ENCODE data around the gene RBM15. TPM values are rescaled to one million over a fixed set of nuclear protein-coding genes. Genes with fewer than 3 reads are reported as not detected.

The RBM15 gene
- total and polyA plus RNA-seq, 2 experiments from 2014 or later: 20.8 to 84.0 TPM

DNA sequence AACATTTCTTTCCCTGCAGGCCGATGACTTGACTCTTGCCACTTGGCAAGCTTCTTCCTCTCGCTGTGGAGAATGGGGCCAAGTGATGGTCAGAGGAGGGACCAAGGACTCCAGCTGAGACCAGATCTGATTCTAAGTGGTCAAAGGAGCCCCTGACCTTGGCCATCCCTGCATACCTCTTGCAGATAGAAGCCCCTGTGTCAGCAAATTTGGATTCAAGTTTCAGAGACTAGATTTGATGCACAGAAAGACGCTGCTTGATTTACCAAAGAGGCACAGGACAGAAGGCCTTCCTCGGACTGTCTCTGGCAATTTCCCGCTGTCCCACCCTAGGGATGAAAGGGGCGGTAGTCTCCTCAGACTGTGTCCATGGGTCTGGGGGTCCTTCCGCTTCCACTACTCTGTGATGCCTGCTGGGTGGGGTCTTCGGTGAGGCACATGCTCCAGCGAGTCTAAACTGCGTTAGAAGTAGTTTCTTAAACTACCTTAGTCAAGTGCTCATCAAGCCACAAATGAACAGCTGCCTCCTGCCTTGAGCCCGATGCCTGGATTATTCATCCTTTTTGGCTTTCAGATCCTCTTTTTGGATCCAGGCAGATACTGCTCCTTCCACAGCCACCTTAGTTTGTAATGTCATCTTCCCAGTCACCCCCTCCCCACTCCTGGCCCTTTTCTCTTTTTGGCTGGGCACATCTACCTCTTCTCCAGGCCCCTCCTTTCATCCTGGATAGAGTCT is 31.8 kb upstream of the RBM15 start:
- H4K20me1 ChIP-seq (replicated peaks; ENCODE audit: insufficient read depth): no peaks in the 10 kb centered on the region
- H3K4me3 Mint-ChIP-seq: no peak overlapping the region
- no peaks in the 10 kb centered on the region for H3K27me3 ChIP-seq (ENCODE audit: insufficient read depth)
- peaks cover 2% of the 10 kb centered on the region; the same call in 1 of the 3 replicates for H3K4me1 Mint-ChIP-seq
- H3K36me3 Mint-ChIP-seq (ENCODE audit: low read depth): no peaks in the 10 kb centered on the region
- peaks cover 10% of the 10 kb centered on the region; the same call in 1 of the 2 replicates for H3K4me1 ChIP-seq (ENCODE audit: insufficient read depth)
- no peak for DNase-seq (ENCODE audit: low spot score)
- no peak overlapping the region for H3K4me3 ChIP-seq
- H3K4me2 ChIP-seq: no peak overlapping the region
- no peak for ATAC-seq
- H2AFZ ChIP-seq: no peak overlapping the region
- H3K9me3 Mint-ChIP-seq: no peaks in the 10 kb centered on the region
- peaks cover 12% of the 10 kb centered on the region; the same call in 1 of the 2 replicates for H3K9me2 ChIP-seq (ENCODE audit: insufficient read depth)
- H3K27me3 Mint-ChIP-seq (ENCODE audit: insufficient read depth, low read depth, poor library complexity): peaks cover 11% of the 10 kb centered on the region
- TF ChIP-seq ZNF114 (CRISPR knock-in tag; IDR thresholded peaks at IDR 0.05) (no peak), EZH2 (IDR thresholded peaks at IDR 0.05; ENCODE audit: low read depth, unreplicated experiment) (no peak), POLR2AphosphoS5 (IDR thresholded peaks at IDR 0.05; ENCODE audit: low read depth) (no peak), ZNF331 (CRISPR knock-in tag; IDR thresholded peaks at IDR 0.05; ENCODE audit: low read depth) (no peak), JUNB (IDR thresholded peaks at IDR 0.05; ENCODE audit: unreplicated experiment) (no peak), STAT1 (IDR thresholded peaks at IDR 0.05; ENCODE audit: unreplicated experiment) (no peak), NANOG (IDR thresholded peaks at IDR 0.05; ENCODE audit: borderline replicate concordance) (no peak), CREB1 (CRISPR knock-in tag; IDR thresholded peaks at IDR 0.05; ENCODE audit: low read depth) (no peak), EZH2phosphoT487 (IDR thresholded peaks at IDR 0.05; ENCODE audit: unreplicated experiment) (no peak)
- TF ChIP-seq, protein P1, sequence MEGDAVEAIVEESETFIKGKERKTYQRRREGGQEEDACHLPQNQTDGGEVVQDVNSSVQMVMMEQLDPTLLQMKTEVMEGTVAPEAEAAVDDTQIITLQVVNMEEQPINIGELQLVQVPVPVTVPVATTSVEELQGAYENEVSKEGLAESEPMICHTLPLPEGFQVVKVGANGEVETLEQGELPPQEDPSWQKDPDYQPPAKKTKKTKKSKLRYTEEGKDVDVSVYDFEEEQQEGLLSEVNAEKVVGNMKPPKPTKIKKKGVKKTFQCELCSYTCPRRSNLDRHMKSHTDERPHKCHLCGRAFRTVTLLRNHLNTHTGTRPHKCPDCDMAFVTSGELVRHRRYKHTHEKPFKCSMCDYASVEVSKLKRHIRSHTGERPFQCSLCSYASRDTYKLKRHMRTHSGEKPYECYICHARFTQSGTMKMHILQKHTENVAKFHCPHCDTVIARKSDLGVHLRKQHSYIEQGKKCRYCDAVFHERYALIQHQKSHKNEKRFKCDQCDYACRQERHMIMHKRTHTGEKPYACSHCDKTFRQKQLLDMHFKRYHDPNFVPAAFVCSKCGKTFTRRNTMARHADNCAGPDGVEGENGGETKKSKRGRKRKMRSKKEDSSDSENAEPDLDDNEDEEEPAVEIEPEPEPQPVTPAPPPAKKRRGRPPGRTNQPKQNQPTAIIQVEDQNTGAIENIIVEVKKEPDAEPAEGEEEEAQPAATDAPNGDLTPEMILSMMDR (conservative IDR thresholded peaks at IDR 0.05; ENCODE audit: low read depth in 2 of 2): no peak
- TF ChIP-seq, protein P2, sequence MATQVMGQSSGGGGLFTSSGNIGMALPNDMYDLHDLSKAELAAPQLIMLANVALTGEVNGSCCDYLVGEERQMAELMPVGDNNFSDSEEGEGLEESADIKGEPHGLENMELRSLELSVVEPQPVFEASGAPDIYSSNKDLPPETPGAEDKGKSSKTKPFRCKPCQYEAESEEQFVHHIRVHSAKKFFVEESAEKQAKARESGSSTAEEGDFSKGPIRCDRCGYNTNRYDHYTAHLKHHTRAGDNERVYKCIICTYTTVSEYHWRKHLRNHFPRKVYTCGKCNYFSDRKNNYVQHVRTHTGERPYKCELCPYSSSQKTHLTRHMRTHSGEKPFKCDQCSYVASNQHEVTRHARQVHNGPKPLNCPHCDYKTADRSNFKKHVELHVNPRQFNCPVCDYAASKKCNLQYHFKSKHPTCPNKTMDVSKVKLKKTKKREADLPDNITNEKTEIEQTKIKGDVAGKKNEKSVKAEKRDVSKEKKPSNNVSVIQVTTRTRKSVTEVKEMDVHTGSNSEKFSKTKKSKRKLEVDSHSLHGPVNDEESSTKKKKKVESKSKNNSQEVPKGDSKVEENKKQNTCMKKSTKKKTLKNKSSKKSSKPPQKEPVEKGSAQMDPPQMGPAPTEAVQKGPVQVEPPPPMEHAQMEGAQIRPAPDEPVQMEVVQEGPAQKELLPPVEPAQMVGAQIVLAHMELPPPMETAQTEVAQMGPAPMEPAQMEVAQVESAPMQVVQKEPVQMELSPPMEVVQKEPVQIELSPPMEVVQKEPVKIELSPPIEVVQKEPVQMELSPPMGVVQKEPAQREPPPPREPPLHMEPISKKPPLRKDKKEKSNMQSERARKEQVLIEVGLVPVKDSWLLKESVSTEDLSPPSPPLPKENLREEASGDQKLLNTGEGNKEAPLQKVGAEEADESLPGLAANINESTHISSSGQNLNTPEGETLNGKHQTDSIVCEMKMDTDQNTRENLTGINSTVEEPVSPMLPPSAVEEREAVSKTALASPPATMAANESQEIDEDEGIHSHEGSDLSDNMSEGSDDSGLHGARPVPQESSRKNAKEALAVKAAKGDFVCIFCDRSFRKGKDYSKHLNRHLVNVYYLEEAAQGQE (IDR thresholded peaks at IDR 0.05; ENCODE audit: unreplicated experiment): no peak
- TF ChIP-seq, protein P3, sequence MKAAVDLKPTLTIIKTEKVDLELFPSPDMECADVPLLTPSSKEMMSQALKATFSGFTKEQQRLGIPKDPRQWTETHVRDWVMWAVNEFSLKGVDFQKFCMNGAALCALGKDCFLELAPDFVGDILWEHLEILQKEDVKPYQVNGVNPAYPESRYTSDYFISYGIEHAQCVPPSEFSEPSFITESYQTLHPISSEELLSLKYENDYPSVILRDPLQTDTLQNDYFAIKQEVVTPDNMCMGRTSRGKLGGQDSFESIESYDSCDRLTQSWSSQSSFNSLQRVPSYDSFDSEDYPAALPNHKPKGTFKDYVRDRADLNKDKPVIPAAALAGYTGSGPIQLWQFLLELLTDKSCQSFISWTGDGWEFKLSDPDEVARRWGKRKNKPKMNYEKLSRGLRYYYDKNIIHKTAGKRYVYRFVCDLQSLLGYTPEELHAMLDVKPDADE (IDR thresholded peaks at IDR 0.05): no peak
- TF ChIP-seq, protein P4, sequence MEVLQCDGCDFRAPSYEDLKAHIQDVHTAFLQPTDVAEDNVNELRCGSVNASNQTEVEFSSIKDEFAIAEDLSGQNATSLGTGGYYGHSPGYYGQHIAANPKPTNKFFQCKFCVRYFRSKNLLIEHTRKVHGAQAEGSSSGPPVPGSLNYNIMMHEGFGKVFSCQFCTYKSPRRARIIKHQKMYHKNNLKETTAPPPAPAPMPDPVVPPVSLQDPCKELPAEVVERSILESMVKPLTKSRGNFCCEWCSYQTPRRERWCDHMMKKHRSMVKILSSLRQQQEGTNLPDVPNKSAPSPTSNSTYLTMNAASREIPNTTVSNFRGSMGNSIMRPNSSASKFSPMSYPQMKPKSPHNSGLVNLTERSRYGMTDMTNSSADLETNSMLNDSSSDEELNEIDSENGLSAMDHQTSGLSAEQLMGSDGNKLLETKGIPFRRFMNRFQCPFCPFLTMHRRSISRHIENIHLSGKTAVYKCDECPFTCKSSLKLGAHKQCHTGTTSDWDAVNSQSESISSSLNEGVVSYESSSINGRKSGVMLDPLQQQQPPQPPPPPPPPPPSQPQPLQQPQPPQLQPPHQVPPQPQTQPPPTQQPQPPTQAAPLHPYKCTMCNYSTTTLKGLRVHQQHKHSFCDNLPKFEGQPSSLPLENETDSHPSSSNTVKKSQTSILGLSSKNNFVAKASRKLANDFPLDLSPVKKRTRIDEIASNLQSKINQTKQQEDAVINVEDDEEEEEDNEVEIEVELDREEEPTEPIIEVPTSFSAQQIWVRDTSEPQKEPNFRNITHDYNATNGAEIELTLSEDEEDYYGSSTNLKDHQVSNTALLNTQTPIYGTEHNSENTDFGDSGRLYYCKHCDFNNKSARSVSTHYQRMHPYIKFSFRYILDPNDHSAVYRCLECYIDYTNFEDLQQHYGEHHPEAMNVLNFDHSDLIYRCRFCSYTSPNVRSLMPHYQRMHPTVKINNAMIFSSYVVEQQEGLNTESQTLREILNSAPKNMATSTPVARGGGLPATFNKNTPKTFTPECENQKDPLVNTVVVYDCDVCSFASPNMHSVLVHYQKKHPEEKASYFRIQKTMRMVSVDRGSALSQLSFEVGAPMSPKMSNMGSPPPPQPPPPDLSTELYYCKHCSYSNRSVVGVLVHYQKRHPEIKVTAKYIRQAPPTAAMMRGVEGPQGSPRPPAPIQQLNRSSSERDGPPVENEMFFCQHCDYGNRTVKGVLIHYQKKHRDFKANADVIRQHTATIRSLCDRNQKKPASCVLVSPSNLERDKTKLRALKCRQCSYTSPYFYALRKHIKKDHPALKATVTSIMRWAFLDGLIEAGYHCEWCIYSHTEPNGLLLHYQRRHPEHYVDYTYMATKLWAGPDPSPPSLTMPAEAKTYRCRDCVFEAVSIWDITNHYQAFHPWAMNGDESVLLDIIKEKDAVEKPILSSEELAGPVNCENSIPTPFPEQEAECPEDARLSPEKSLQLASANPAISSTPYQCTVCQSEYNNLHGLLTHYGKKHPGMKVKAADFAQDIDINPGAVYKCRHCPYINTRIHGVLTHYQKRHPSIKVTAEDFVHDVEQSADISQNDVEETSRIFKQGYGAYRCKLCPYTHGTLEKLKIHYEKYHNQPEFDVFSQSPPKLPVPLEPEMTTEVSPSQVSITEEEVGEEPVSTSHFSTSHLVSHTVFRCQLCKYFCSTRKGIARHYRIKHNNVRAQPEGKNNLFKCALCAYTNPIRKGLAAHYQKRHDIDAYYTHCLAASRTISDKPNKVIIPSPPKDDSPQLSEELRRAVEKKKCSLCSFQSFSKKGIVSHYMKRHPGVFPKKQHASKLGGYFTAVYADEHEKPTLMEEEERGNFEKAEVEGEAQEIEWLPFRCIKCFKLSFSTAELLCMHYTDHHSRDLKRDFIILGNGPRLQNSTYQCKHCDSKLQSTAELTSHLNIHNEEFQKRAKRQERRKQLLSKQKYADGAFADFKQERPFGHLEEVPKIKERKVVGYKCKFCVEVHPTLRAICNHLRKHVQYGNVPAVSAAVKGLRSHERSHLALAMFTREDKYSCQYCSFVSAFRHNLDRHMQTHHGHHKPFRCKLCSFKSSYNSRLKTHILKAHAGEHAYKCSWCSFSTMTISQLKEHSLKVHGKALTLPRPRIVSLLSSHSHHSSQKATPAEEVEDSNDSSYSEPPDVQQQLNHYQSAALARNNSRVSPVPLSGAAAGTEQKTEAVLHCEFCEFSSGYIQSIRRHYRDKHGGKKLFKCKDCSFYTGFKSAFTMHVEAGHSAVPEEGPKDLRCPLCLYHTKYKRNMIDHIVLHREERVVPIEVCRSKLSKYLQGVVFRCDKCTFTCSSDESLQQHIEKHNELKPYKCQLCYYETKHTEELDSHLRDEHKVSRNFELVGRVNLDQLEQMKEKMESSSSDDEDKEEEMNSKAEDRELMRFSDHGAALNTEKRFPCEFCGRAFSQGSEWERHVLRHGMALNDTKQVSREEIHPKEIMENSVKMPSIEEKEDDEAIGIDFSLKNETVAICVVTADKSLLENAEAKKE (CRISPR knock-in tag; IDR thresholded peaks at IDR 0.05): no peak
- H3F3A ChIP-seq (replicated peaks; ENCODE audit: low read depth): no peaks in the 10 kb centered on the region
- H3K36me3 ChIP-seq (ENCODE audit: insufficient read depth): no peaks in the 10 kb centered on the region
- H3K79me2 ChIP-seq (replicated peaks; ENCODE audit: insufficient read depth): no peaks in the 10 kb centered on the region
- no peak overlapping the region for H3K27ac Mint-ChIP-seq
- H3K27ac ChIP-seq (ENCODE audit: low read depth): no peak overlapping the region
